Adrenal gland (tissue), 12 donors: ENCODE data around the gene MBNL2. TPM values are rescaled to one million over a fixed set of nuclear protein-coding genes. Genes with fewer than 3 reads are reported as not detected.

ENCODE experiments used
- DNase-seq, 7 donors: peaks; one replicate each; pipeline ENCODE4 v3.0.0-alpha.2; 2019 to 2020
- H3K27ac ChIP-seq, 5 donors: fragments of 200-600 bp; sonication (generic) in 4 of 5; 1 replicate in 3 of 5; 2 replicates in 2 of 5; pipeline versions ENCODE4 v1.5.1 to v1.8.0; 2016 to 2020; ENCODE audit warnings: mild to moderate bottlenecking in 1 of 5
- H3K27me3 ChIP-seq: fragments of 200-600 bp; 2 replicates; pipeline ENCODE4 v1.8.0; 2021
- H3K36me3 ChIP-seq, 2 donors: fragments of 200-600 bp; replicated peaks in 1 of 2; 1 replicate in 1 of 2; 2 replicates in 1 of 2; pipeline versions ENCODE4 v1.5.1 to v1.8.0; 2018 to 2022
- H3K4me1 ChIP-seq, 2 donors: fragments of 200-600 bp; replicated peaks in 1 of 2; 1 replicate in 1 of 2; 2 replicates in 1 of 2; pipeline versions ENCODE4 v1.5.1 to v1.8.0; 2018 to 2021
- H3K4me3 ChIP-seq, 4 donors: fragments of 200-600 bp; sonication (generic) in 3 of 4; one replicate each; pipeline ENCODE4 v1.5.1; 2016 to 2018
- H3K9me3 ChIP-seq, 3 donors: fragments of 200-600 bp; sonication (generic) in 1 of 3; replicated peaks in 1 of 3; 1 replicate in 2 of 3; 2 replicates in 1 of 3; pipeline versions ENCODE4 v1.5.1 to v1.8.0; 2016 to 2021
- CTCF ChIP-seq, 6 experiments: fragments of 450-650 bp in 4 of 6; fragments of 200-600 bp in 2 of 6; sonication (generic) in 1 of 6; IDR thresholded peaks; 1 replicate in 5 of 6; 2 replicates in 1 of 6; pipeline versions ENCODE4 v1.5.1 to v1.8.0; 2016 to 2021; ENCODE audit warnings: antibody characterized with exemption in 6 of 6, mild to moderate bottlenecking in 2 of 6, moderate library complexity in 1 of 6
- POLR2A ChIP-seq, 2 donors: fragments of 450-650 bp; IDR thresholded peaks; one replicate each; pipeline ENCODE4 v1.6.1; 2017; ENCODE audit warnings: antibody characterized with exemption in 2 of 2, mild to moderate bottlenecking in 2 of 2, moderate library complexity in 1 of 2
- WGBS, 4 donors: extraction: QIAGEN DNeasy Blood & Tissue Kit in 2 of 4; methylation state at CpG; one replicate each; pipeline versions ENCODE4 v1.1.5 to v1.1.7; 2013 to 2017; 5-methylcytosine and 5-hydroxymethylcytosine counted together
- intact Hi-C, 2 donors: fragments of 100-400 bp; cut with DNase I; formaldehyde crosslinking; loops; one replicate each; pipeline versions ENCODE4 v1.14.1 to v1.15.0; 2022 to 2023
- polyA plus RNA-seq, 3 donors: library from polyadenylated mRNA; stranded (reverse); fragments of 200-250 nt in 2 of 3; fragments of 350-450 nt in 1 of 3; fragmentation: Illumina TruSeq in 1 of 3; extraction: RNeasy Lipid Tissue Mini Kit (QIAGEN cat#74804) in 1 of 3; gene quantifications; one replicate each; pipeline ENCODE4 v1.2.3, GENCODE V29; 2013 to 2014
- total RNA-seq, 9 donors: library from RNA; depleted of rRNA in 4 of 9; stranded (reverse); fragments of >200 nt in 4 of 9; fragments of 120-200 nt in 1 of 9; fragmentation: NEBNext Ultra II Directional in 1 of 9; extraction: Animal tissue kit (Norgen Biotek cat#: 25700) in 1 of 9; gene quantifications; one replicate each; pipeline versions ENCODE4 v1.1.0 to v1.2.4, GENCODE V29; 2013 to 2023
- donor health status: healthy with polysubstance abuse.
- donor health status: Bipolar disorder and iron deficiency.
- donor health status: DM: yes; HTN: yes; CAD: no.
- donor health status: DM: no; HTN: no; CAD: no.
- donor health status: DM: no; HTN: no; CAD: no.
- donor health status: DM: yes; HTN: yes; CAD: no.

The MBNL2 gene
- total and polyA plus RNA-seq, 12 donors: 29.2 to 250 (median 130) TPM

GRCh38 chr13:97394542-97394941 lies 172.4 kb downstream of the MBNL2 start:
- no peaks in the 10 kb centered on the region for H3K27me3 ChIP-seq
- H3K36me3 ChIP-seq: peaks cover 0 to 17% of the 10 kb centered on the region in 2 donors
- intact Hi-C loops: no loop called here
- TF ChIP-seq CTCF (IDR thresholded peaks at IDR 0.05) (no peak), POLR2A (IDR thresholded peaks at IDR 0.05) (no peak)
- no peak overlapping the region for H3K27ac ChIP-seq
- H3K4me3 ChIP-seq: no peak overlapping the region
- no peak for DNase-seq
- peaks cover 0 to 3% (median 0%) of the 10 kb centered on the region in 3 donors for H3K9me3 ChIP-seq
- H3K4me1 ChIP-seq: peaks cover 6 to 14% of the 10 kb centered on the region in 2 donors

GRCh38 chr13:97395447-97396136 lies 173.5 kb downstream of the MBNL2 start:
- intact Hi-C loops: no loop called here
- no peak overlapping the region for H3K27ac ChIP-seq
- H3K27me3 ChIP-seq: no peaks in the 10 kb centered on the region
- peaks cover 0 to 17% of the 10 kb centered on the region in 2 donors for H3K36me3 ChIP-seq
- no peaks in the 10 kb centered on the region for H3K9me3 ChIP-seq
- TF ChIP-seq CTCF (IDR thresholded peaks at IDR 0.05): no peak
- no peak for TF ChIP-seq POLR2A (IDR thresholded peaks at IDR 0.05)
- 82 to 91% (median 84%) methylated on average over 4 of the region's 4 CpGs for WGBS, 4 donors
- DNase-seq: no peak
- H3K4me1 ChIP-seq: peaks cover 0 to 4% of the 10 kb centered on the region in 2 donors
- H3K4me3 ChIP-seq: no peak overlapping the region

- WGBS, 4 donors: 77 to 92% (median 81%) methylated on average over 10 of the region's 10 CpGs
- no peak for DNase-seq
- Histone ChIP-seq H3K27ac (no peak overlapping the region), H3K4me1 (no peaks in the 10 kb centered on the region), H3K36me3 (peaks cover 0 to 6% of the 10 kb centered on the region in 2 donors), H3K27me3 (no peaks in the 10 kb centered on the region), H3K4me3 (no peak overlapping the region), H3K9me3 (no peaks in the 10 kb centered on the region)
- TF ChIP-seq CTCF (IDR thresholded peaks at IDR 0.05): no peak
- no peak for TF ChIP-seq POLR2A (IDR thresholded peaks at IDR 0.05)
- intact Hi-C loops: no loop called here
Measured at GRCh38 chr13:97397267-97397666, 175.1 kb downstream of the MBNL2 start.

GRCh38 chr13:97401421-97401820 lies 179.3 kb downstream of the MBNL2 start:
- Histone ChIP-seq H3K4me1 (no peaks in the 10 kb centered on the region), H3K27me3 (no peaks in the 10 kb centered on the region), H3K27ac (no peak overlapping the region), H3K4me3 (no peak overlapping the region), H3K36me3 (no peaks in the 10 kb centered on the region), H3K9me3 (no peaks in the 10 kb centered on the region)
- WGBS, 4 donors: 57 to 80% (median 62%) methylated on average over 3 of the region's 3 CpGs
- intact Hi-C loops: no loop called here
- DNase-seq: no peak
- no peak for TF ChIP-seq CTCF (IDR thresholded peaks at IDR 0.05)
- no peak for TF ChIP-seq POLR2A (IDR thresholded peaks at IDR 0.05)
